Stimulated activated CD8-positive, alpha-beta memory T cell treated with anti-CD3 and anti-CD28 coated beads, Interleukin-2, amount 100 ng/mL, for 1 hour (primary cell): ENCODE data around the gene FLCN.

Source experiments
- DNase-seq, 2 donors: peaks; one replicate each; pipeline ENCODE4 v3.0.0-alpha.2; 2020; ENCODE audit warnings: low read depth in 2 of 2

The FLCN gene

GRCh38 chr17:17167356-17167755, 69.6 kb downstream of the FLCN start:
- no peak for DNase-seq

- no peak for DNase-seq
Observed at GRCh38 chr17:17166446-17166845, 70.5 kb downstream of the FLCN start.

- no peak for DNase-seq
Observed at GRCh38 chr17:17165666-17166308, 71.2 kb downstream of the FLCN start.

GRCh38 chr17:17164676-17165075, 72.3 kb downstream of the FLCN start:
- no peak for DNase-seq

GRCh38 chr17:17164156-17164555, 72.8 kb downstream of the FLCN start:
- no peak for DNase-seq
